Limb (tissue), 2 donors: ENCODE results near the gene PRADC1.
"Not testable (repeated sequence)": the region's sequence is repeated elsewhere in the genome, so short reads cannot be mapped to it uniquely, and the experiment has no call there.

Source experiments
- DNase-seq, 2 donors: peaks; one replicate each; pipeline ENCODE4 v3.0.0-alpha.2; 2016; ENCODE audit errors: extremely low spot score in 2 of 2

Gene PRADC1

DNA sequence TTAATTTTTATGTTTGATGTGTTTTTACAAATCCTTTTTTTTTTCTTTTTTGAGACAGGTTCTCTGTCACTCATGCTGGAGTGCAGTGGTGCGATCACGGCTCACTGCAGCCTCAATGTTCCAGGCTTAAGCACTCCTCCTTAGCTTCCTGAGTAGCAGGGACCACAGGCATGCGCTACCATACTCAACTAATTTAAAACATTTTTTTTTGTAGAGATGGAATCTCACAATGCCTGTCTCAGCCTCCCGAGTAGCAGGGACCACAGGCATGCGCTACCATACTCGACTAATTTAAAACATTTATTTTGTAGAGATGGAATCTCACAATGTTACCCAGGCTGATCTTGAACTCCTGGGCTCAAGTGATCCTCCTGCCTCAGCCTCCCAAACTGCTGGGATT, 27.4 kb downstream of the PRADC1 start:
- DNase-seq, result no peak

DNA sequence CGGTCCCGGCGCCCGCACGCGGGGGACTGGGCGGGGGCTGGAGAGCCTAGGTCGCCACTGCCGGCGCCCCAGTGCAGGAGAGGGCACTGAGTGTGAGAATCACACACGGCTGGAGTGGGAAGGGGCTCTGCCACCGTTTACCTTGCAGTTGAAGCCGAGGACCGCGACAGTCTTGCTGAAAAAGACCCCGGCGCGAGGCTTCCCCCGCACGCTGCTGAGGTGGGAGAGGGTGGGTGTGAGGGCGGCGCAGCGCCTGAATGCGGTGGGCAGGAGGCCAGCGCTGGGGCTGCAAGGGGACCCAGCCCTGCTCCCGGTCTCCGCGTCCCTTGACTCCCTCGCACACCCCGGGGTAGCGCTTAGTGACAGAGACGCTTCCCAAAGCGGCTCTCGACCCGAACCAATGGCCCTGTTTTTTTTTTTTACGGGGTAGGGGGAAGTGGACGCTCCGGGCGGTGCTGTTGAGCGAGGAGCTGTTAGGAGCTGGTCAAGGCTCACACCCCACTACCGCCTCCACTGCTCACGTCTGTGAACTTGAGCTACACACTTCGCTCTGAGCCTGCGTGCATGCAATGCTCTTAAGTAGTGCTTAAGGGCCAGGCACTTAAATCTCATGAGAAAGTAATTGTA, 29.9 kb downstream of the PRADC1 start:
- DNase-seq, result peak in 1 of 2 donors; percentile 33

DNA sequence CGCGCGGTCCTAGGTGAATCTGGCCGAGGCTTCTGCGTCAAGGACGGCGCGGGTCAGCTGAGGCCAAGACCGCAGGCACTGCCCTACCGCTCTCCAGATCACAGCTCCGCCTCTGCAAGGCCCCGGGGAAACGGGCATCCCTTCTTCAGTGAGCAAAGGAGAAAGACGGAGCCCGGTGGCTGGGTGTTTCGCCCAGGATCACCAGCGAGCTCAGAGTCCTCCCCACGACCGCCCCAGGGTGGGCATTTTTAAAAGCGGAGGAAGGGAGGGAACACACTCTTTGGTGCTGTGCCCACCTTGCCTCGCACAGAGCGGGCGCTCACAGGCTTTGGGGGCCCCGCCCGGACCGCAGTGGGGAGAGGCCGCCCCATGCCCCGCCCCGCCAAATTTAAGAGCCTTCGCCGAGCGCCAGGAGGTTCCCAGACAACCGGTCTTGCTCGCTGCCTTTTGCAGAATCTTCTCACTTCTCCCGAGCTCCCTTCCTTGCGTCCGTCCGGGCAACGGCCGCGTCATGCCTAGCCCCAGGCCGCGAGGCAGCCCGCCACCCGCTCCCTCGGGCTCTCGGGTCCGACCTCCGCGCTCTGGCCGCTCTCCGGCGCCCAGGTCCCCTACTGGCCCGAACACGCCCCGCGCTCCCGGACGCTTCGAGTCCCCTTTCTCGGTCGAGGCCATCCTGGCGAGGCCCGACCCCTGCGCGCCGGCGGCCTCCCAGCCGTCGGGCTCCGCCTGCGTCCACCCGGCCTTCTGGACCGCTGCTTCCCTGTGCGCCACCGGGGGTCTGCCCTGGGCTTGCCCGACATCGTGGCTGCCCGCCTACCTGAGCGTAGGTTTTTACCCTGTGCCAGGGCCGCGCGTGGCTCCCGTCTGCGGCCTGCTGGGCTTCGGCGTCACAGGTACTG, 30.6 kb downstream of the PRADC1 start, which contains the start of gene NOTO:
NOTO (plus strand) TSS at position 419 of the 899 bp plus-strand sequence; CDS start at position 512, 93 bp downstream.
- peak in 1 of 2 donors; percentile 40 for DNase-seq

DNA sequence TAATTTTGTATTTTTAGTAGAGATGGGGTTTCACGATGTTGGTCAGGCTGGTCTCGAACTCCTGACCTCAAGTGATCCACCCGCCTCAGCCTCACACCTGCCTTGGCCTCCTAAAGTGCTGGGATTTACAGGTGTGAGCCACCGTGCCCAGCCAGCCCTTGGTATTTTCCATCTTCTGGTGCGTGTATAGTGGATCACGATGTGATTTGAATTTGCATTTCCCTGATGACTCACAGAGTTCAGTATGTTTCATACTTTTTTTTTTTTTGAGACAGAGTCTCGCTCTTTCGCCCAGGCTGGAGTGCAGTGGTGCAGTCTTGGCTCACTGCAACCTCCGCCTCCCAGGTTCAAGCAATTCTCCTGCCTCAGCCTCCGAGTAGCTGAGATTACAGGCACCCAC, 32.8 kb downstream of the PRADC1 start:
- DNase-seq, result not testable (repeated sequence)

DNA sequence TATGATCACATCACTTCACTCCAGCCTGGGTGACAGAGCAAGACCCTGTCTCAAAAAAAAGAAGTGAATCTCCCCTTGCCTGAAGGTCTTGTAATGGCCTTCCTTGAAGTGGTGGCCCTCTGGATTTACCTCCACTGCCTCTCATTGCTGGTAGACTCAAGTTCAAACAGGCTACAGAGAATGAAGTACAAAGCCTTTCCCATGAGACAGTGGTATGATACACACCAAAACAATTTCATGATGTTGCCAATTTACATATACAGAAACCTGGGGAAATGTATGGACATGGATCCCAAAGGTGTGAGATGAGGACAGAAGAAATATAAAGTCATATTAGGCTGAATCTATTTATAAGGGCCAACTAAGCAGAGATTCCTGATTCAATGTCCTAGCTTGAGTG, 35.5 kb downstream of the PRADC1 start:
- no peak for DNase-seq

DNA sequence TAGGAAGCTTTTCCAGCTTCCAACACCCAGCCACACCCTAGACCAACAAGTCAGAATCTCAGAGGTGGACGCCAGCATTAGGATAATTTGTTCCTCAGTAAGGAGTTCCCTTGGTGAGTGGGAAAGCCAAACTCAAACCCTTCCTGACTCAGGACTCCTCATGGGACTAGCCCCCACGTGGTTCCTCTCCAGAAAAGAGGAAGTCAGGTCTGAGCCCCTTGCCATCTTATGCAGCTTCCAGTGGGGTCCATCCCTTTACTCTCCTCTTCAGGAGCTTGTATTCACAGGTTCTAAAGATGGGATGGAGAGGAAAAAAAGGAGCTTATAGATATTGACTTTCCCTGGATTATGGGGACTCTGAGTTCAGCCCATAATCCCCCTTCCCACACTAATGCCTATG, 45.5 kb downstream of the PRADC1 start:
- DNase-seq, result no peak

DNA sequence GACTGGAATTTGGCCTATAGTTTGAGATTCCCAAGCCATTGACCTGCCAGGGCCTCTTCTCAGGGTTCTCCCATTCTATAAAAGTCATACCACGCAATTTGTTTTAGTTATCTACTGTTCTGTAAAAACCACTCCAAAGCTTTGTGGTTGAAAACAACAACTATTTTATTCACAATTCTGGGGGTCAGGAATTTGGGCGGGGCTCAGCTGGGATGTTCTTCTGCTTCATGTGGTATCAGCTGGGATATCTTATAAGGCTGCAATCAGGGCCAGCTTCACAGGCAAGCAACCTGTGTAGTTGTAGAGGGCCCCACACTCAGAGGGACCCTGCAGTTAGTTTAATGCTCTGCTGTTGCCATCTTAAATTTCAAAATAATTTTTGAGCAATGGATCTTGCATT, 47.1 kb downstream of the PRADC1 start:
- DNase-seq, result no peak
